Activated CD8-positive, alpha-beta memory T cell treated with anti-CD3 and anti-CD28 coated beads for 4 hours (primary cell): ENCODE measurements around the gene PACS2.
A peak's percentile ranks its signal among the peaks of the same experiment; 100 is the strongest.

Experiments
- DNase-seq, 2 donors: peaks; one replicate each; pipeline ENCODE4 v3.0.0-alpha.2; 2020; ENCODE audit warnings: low read depth in 2 of 2

Gene PACS2

DNA sequence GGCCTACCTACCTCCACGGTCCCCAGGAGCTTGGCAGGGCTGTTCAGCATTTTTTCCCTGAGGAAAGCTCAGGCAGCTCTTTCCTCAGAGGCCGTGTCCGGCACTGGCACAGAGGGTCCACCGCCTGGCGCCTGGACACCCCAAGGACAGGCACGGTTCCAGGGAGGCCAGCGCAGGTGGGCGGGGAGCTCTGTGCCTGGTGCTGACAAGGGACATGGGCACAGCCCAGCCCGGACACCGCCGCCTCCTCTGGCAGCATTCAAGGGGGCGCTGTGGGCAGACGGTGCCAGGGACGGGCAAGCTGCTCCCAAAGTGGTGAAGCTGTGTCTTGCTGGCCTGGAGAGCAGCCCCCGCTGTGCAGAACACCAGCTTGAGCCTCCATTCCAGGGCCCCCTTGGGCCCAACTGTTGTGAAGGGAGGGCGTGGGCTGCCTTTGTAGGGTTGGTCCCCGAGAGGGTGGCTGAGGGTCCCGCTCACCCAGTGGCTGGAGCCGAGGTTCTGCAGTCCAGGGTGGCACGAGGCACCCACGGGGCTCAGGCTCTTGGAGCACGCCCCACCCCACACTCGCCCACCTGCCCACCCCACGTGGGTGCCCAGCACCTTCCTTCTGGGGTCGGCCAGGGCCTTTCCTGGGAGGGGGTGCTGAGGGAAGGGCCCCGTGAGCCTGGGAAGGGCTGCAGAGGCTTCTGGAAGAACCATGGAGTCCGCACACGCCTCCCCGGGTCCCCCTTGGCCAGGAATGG, 54.5 kb downstream of the PACS2 start:
- no peak for DNase-seq

DNA sequence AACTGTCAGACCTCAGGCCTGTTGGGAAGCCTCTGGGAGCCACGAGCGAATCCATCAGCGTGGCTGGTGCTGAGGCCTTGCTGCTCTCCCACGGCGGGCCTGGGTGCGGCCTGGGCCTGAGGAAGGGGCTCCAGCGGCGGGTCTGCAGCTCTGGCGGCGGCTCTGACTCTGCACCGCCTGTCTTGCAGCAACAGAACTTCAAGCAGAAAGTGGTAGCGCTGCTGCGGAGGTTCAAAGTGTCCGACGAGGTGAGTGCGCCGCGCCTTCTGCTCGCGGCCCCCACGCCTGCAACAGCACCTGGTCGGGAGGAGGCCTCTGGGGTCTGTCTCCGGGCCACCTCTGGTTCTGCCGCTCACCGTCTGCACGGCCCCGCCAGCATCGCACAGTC, 55.1 kb downstream of the PACS2 start:
- no peak for DNase-seq

- no peak for DNase-seq
These were observed 59.8 kb downstream of the PACS2 start for GRCh38 chr14:105374389-105374788.

GRCh38 chr14:105375635-105376057, 61.1 kb downstream of the PACS2 start:
- peak in 1 of 2 donors; percentile 17 for DNase-seq

DNA sequence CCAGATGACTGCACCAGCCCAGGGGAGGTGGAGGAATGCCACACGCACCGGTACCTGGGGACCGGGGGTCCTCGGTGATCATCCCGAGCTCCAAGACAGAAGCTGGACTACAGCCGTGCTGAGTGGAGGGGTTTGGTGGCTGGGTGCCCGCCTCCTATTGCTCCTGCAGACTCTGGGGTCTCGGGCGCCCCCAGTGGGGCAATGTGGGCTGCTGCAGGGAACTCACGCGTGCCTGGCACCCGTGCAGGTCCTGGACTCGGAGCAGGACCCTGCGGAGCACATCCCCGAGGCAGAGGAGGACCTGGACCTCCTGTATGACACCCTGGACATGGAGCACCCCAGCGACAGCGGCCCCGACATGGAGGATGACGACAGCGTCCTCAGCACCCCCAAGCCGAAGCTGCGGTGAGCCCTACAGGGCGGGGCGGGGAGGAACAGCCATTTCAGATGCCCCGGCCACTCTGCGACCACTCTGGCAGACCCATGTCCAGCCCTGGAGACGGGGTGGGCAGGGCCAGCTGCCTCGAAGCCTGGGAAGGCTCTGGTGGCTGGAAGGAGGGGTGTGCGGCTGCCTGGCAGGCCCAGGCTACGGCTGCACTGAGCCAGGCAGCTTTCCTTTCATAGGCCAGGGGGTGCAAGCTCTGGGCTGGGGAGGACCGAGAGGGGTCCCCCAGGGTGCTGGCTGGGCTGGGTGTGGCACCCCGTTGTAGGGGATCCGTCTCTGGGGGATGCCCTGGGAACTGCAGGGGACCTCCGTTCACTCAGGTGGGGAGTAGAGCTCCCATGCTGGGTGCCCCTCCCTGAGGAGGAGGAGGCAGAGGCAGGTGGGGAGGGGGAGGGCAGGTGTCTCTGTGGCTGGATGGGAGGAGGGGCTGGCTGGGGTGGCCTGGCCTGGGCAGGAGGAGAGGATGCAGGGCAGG, 62.2 kb downstream of the PACS2 start:
- no peak for DNase-seq

- DNase-seq = no peak
These were observed 63.1 kb downstream of the PACS2 start for GRCh38 chr14:105377555-105378182.

DNA sequence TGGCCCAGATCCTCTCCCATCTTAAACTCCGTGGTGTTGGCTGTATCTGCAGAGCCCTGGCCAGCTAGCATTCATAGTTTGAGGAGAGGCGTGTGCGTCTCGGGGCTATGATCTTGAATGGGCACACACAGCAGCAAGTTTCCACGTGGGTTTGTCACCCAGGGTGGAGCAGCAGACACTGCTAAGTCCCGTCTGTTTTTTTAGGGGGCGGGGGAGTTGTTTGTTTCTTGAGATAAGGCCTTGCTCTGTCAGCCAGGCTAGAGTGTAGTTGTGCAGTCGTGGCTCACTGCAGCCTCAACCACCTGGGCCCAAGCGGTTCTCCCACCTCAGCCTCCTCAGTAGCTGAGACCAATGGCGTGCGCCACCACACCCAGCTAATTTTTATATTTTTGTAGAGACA, 63.7 kb downstream of the PACS2 start:
- DNase-seq = no peak

DNA sequence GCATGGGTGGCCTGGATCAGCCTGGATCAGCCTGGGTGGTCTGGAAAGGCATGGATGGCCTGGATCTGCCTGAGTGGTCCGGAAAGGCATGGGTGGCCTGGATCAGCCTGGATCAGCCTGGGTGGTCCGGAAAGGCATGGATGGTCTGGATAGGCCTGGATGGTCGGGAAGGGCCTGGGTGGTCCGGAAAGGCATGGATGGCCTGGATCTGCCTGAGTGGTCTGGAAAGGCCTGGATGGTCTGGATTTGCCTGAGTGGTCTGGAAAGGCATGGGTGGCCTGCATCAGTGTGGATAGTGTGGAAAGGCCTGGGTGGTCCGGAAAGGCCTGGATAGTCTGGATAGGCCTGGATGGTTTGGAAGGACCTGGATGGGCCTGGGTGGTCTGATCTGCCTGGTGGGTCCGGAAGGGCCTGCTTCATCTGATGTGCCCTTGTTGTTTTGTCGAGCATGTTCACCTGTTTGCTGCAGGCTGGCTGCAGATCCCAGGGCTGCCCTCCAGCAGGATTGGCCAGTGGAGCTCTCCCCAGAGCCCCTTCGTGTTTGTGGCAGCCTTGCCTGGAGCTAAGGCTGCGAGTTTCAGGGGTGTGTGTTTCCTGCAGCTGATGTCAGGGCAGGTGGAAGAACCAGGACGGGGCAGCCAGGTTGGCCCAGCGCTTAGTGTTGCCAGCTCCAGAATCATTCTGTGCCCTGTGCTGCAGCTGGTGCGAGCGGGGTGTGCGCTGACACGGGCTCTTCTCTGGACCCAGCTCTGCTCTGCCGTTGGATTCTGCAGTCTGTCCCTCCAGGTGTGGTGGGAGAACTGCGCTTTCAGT, 64.5 kb downstream of the PACS2 start:
- DNase-seq = no peak

DNA sequence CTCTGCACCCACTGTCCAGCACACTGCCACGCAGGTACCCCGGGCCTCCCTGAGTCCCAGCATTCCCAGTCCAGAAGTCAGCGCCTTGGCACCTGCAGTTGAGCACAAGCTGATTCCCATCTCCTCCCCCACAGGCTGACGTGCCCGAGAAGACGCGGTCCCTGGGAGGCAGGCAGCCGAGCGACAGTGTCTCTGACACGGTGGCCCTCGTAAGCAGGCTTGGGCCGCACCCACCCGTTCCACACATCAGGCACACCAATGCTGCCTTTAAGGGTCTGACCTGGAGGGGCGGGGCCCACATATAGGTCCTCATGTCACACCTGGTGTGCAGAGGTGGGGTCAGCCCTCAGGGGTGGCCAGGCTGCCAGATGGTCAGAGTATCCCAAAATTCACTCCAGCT, 65.4 kb downstream of the PACS2 start:
- DNase-seq = no peak

DNA sequence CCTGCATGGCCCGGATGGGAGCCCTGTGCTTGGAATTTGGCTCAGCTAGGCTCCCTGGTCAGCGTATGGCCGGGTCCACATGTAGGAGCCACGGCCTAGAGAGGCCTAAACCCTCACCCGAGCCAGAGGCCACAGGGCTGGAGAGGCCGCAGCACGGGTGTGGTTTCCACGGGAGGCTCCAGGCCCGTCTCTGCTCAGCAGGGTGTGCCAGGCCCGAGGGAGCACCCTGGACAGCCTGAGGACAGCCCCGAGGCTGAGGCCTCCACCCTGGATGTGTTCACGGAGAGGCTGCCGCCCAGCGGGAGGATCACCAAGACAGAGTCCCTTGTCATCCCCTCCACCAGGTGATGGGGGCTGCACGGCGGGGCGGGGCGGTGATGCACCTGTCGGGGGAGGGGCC, 66.2 kb downstream of the PACS2 start:
- no peak for DNase-seq

- DNase-seq = no peak
These were observed 67.1 kb downstream of the PACS2 start for GRCh38 chr14:105381446-105382342.

DNA sequence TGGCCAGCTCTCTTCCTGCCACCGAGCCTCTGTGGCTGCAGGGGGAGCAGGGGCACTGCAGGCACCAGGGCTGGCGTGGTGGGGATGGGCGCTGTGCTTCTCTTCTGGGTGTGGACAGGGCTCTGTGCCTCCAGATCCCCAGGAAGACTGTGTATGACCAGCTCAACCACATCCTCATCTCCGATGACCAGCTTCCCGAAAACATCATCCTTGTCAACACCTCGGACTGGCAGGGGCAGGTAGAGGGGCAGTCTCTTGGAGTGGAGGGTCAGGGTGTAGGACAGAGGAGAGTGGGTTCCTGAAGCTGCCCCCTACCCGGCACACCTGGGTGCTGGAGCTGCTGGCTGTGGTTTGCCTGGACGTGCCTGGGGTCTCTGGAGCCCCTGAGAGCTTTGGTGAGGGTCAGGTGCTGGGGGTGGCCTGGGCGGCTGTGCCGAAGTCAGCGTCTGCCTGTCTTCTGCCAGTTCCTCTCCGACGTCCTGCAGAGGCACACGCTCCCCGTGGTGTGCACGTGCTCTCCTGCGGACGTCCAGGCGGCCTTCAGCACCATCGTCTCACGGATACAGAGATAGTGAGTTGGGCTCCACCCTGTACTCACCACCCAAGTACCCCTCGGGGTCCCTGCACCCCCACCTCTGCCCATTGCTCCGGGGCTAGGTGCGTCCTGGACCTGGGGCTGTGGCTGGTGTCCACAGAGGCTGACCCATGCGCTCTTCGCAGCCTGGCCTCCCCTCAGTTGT, 68.0 kb downstream of the PACS2 start:
- DNase-seq = no peak

DNA sequence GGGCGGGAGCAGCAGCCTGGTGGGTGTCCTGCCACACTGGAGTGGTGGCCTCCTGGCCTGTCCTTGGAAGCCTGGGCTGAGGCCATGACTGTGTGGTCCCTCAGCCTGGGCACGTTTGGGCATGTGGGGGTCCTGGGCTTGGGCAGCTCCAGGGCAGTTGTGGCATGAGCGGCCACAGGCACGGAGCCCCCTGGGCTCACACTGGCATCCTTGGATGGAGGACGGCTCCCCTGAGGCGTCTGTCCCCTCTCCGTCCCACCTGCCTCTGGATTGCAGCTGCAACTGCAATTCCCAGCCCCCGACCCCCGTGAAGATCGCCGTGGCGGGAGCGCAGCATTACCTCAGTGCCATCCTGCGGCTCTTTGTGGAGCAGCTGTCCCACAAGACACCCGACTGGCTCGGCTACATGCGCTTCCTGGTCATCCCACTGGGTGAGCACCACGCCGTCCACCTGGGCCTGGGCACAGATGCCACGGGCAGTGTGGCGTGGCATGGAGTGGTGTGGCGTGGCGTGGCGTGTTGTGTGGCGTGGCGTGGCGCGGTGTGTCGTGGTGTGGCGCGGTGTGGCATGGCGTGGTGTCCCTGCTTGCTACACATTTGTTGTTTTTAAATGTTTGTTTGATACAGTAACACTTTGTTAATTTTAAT, 68.7 kb downstream of the PACS2 start:
- no peak for DNase-seq

DNA sequence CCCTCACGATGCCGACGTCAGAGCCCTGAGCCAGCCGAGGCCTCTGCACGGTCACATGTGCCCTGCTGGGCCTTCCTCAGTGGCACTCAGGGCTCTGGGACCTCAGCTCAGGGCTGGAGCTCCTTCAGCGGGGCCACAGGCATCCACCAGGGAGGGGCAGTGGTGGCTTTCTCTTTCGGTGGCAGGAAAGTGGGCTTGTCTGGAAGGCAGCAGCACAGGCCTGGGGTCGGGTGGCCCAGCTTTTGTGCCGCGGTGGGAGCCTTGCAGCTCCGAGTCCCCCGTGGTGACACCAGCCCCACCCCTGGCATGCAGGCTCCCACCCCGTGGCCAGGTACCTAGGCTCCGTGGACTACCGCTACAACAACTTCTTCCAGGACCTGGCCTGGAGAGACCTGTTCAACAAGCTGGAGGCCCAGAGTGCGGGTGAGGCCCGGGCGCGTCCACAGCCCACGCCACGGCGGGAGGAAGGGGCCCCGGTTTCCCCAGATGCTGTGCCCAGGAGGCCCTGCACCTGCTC, 69.6 kb downstream of the PACS2 start:
- DNase-seq = no peak

DNA sequence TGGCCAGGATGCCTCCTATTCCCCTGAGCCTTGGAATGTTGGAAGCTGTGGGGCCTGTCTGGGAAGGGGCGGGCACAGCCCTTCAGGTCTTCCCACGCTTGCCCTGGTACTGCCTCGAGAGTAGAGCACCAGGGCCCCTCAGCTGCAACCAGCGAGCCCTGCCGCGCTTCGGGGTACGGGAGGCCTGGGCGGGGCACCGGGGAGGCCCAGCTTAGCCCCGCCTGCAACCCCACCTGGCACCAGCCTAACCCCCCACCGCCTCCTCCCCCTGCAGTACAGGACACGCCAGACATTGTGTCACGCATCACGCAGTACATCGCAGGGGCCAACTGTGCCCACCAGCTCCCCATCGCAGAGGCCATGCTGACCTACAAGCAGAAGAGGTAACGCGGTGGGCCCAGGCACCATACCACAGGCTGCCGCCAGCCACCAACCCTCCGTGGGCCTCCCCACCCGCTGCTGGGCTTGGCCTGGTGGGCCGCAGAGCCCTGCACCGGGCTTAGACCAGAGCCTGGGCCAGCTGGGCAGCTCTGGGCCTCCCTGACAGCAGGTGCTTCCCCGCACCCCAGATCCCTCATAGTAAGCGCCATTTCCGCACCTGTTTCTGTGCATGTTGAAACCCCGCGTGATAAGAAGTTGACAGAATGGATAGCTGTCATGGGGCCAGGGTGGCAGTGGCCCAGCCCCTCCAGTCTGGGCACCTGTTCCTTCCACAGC, 70.2 kb downstream of the PACS2 start:
- no peak for DNase-seq

DNA sequence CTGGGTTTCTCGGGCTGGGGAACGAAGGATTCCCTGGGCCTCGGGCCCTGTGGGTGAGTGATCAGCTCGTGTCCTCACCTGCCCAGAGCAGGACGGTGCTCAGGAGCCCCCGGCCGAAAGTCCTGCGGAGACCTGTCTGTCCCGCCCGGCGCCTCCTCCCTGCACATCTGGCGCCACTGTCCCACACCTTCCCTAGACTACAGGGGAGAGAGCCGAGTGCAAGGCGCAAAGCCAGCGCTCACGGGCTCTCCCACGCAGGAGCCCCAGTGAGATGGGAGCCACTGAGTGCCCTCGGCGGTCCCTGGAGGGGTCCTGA, 70.7 kb downstream of the PACS2 start:
- no peak for DNase-seq

DNA sequence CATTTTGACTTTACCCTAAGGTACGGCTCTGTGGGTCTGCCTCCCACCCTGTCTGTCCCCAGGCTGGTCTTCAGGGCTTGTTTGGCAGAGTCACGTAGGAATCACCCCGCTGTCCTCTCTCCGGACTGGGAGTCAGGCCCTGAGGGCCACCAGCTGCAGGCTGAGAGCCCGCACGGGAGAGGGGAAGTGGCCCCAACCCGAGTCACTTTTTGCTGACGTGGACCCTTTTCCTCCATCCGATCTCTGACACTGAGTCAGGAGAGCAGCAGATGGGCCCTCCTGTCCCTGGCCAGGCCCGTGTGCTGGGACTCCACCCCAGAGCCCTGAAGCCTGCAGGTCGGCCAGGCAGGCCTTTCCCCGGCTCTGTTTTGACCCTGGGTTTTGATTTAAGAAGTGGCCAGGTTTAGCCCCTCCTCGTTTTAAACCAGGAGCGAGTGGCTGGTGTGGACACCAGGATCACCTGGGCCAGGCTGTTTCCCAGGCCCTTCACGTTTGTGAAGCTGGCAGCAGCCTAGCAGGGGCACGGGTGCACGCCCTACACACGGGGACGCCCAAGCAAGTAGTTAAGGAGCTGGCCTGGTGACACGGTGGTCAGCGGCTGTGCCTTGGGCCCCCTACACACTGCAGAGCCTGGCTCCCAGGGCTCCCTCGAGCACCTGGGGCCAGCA, 71.3 kb downstream of the PACS2 start:
- no peak for DNase-seq
